Tibial artery (tissue), 4 donors: ENCODE results near the gene ADAM15.

Experiments
- DNase-seq, 2 donors: peaks; one replicate each; pipeline ENCODE4 v3.0.0-alpha.2; 2019
- H3K27ac ChIP-seq, 2 donors: fragments of 200-600 bp; sonication (generic) in 1 of 2; 1 replicate in 1 of 2; 2 replicates in 1 of 2; pipeline ENCODE4 v1.5.1; 2018 to 2019; ENCODE audit warnings: mild to moderate bottlenecking in 1 of 2
- H3K27me3 ChIP-seq, 2 donors: fragments of 200-600 bp; sonication (generic) in 1 of 2; one replicate each; pipeline versions ENCODE4 v1.5.1 to v1.6.0; 2016 to 2019
- H3K36me3 ChIP-seq, 3 donors: fragments of 200-600 bp; sonication (generic) in 2 of 3; one replicate each; pipeline ENCODE4 v1.5.1; 2016 to 2019; ENCODE audit warnings: mild to moderate bottlenecking in 2 of 3
- H3K4me1 ChIP-seq, 4 donors: fragments of 200-600 bp; sonication (generic) in 2 of 4; 1 replicate in 3 of 4; 2 replicates in 1 of 4; pipeline ENCODE4 v1.5.1; 2016 to 2019
- H3K4me3 ChIP-seq, 2 donors: fragments of 200-600 bp; sonication (generic) in 1 of 2; 1 replicate in 1 of 2; 2 replicates in 1 of 2; pipeline ENCODE4 v1.5.1; 2018 to 2019; ENCODE audit warnings: mild to moderate bottlenecking in 2 of 2
- H3K9me3 ChIP-seq, 3 donors: fragments of 200-600 bp; sonication (generic) in 1 of 3; one replicate each; pipeline ENCODE4 v1.5.1; 2016 to 2019
- CTCF ChIP-seq, 2 experiments: fragments of 200-600 bp in 1 of 2; fragments of 450-650 bp in 1 of 2; IDR thresholded peaks; one replicate each; pipeline ENCODE4 v1.5.1; 2017 to 2019; ENCODE audit warnings: antibody characterized with exemption in 2 of 2, mild to moderate bottlenecking in 1 of 2, moderate library complexity in 1 of 2
- intact Hi-C: fragments of 100-400 bp; cut with DNase I; formaldehyde crosslinking; loops from one replicate; pipeline ENCODE4 v1.15.0; 2023; ENCODE audit warnings: low total_unique reads

The ADAM15 gene

GRCh38 chr1:155039308-155039669 is 11.8 kb upstream of the ADAM15 start:
- Histone ChIP-seq H3K9me3 (no peaks in the 10 kb centered on the region), H3K4me1 (no peaks in the 10 kb centered on the region), H3K36me3 (no peaks in the 10 kb centered on the region), H3K27me3 (peaks cover 0 to 3% of the 10 kb centered on the region in 2 donors), H3K4me3 (no peak overlapping the region), H3K27ac (no peak overlapping the region)
- no peak for TF ChIP-seq CTCF (IDR thresholded peaks at IDR 0.05)
- intact Hi-C loops, result no loop called here
- DNase-seq, result no peak

GRCh38 chr1:155040358-155041093 is 10.6 kb upstream of the ADAM15 start:
- Histone ChIP-seq H3K9me3 (no peaks in the 10 kb centered on the region), H3K36me3 (no peaks in the 10 kb centered on the region), H3K4me1 (peaks cover 0 to 10% (median 2%) of the 10 kb centered on the region in 4 donors), H3K4me3 (no peak overlapping the region), H3K27ac (no peak overlapping the region), H3K27me3 (peaks cover 0 to 3% of the 10 kb centered on the region in 2 donors)
- DNase-seq, result no peak
- TF ChIP-seq CTCF (IDR thresholded peaks at IDR 0.05), result no peak
- intact Hi-C loops, result no loop called here

GRCh38 chr1:155042789-155043188 is 8.3 kb upstream of the ADAM15 start:
- Histone ChIP-seq H3K27me3 (peaks cover 0 to 3% of the 10 kb centered on the region in 2 donors), H3K36me3 (no peaks in the 10 kb centered on the region), H3K27ac (no peak overlapping the region), H3K4me1 (peaks cover 0 to 10% (median 2%) of the 10 kb centered on the region in 4 donors), H3K9me3 (no peaks in the 10 kb centered on the region), H3K4me3 (no peak overlapping the region)
- intact Hi-C loops, result no loop called here
- no peak for DNase-seq
- TF ChIP-seq CTCF (IDR thresholded peaks at IDR 0.05), result no peak

GRCh38 chr1:155043301-155043702 is 7.8 kb upstream of the ADAM15 start:
- DNase-seq, result no peak
- intact Hi-C loops, result no loop called here
- no peak for TF ChIP-seq CTCF (IDR thresholded peaks at IDR 0.05)
- Histone ChIP-seq H3K9me3 (no peaks in the 10 kb centered on the region), H3K27ac (no peak overlapping the region), H3K4me3 (no peak overlapping the region), H3K4me1 (peaks cover 0 to 10% (median 2%) of the 10 kb centered on the region in 4 donors), H3K27me3 (peaks cover 0 to 3% of the 10 kb centered on the region in 2 donors), H3K36me3 (no peaks in the 10 kb centered on the region)

GRCh38 chr1:155043793-155044192 is 7.3 kb upstream of the ADAM15 start:
- intact Hi-C loops, result no loop called here
- Histone ChIP-seq H3K4me3 (no peak overlapping the region), H3K9me3 (no peaks in the 10 kb centered on the region), H3K36me3 (no peaks in the 10 kb centered on the region), H3K27ac (no peak overlapping the region), H3K4me1 (peaks cover 0 to 12% (median 2%) of the 10 kb centered on the region in 4 donors), H3K27me3 (peaks cover 0 to 3% of the 10 kb centered on the region in 2 donors)
- no peak for TF ChIP-seq CTCF (IDR thresholded peaks at IDR 0.05)
- no peak for DNase-seq
